Activated CD8-positive, alpha-beta memory T cell treated with anti-CD3 and anti-CD28 coated beads for 4 hours (primary cell): ENCODE measurements around the gene DLG2.

Experiments used
- DNase-seq, 2 donors: peaks; one replicate each; pipeline ENCODE4 v3.0.0-alpha.2; 2020; ENCODE audit warnings: low read depth in 2 of 2

DLG2 gene

DNA sequence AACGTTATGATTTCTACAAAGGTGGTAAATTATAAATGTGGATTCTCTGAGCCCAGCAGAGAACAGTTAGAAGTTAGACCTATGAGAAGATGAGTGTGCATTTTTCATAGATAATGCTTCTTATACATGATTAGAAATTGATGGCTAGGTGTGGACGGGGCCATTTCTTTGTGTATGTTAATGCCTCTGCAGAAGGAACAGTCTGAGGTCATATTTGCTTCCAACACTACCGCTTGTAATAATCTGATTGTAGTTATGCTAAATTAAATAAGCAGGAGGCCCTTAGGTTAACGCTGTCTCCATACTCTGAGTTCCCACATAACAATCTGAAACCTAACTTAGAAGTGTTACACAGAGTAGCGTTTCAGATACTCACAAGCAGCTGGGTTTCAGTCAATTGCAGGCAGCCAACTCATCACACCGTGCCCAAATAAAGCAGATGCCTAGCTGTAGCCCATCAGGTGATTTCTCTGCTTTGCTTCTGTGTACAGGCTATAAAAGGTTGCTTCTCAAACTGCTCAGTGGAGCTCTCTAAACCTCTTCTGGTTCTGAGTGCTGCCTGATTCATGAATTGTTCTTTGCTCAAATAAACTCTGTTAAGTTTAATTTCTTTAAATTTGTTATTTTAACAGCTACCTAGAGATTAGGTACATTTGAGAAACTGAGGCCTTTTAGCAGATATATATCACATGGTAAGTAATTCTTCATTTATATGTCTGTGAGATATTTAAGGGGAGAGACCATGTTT lies 1702.2 kb downstream of the DLG2 start:
- DNase-seq = no peak

GRCh38 chr11:83923961-83924360 lies 1703.2 kb downstream of the DLG2 start:
- DNase-seq = no peak

- no peak for DNase-seq
Observed at GRCh38 chr11:83922953-83923352, 1704.2 kb downstream of the DLG2 start.

DNA sequence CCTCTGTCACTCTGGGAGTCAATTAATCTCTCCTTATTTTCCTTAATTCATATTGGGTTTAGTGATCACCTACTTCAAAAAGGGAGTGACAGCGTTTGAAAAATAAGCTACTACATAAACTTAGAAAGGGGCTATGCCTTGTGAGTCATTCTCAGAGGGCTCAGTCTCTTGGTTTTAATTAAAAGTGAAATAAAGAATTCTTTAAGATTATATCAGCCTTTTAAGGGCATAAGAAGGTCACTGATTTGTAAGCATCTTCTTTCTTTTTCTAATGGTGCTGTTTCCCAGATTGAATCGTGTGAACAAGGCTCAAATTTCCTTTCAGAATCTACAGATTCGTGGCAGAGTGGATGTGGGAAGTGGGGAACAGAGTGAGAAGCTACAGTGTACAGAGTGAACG lies 1704.8 kb downstream of the DLG2 start:
- DNase-seq = no peak

DNA sequence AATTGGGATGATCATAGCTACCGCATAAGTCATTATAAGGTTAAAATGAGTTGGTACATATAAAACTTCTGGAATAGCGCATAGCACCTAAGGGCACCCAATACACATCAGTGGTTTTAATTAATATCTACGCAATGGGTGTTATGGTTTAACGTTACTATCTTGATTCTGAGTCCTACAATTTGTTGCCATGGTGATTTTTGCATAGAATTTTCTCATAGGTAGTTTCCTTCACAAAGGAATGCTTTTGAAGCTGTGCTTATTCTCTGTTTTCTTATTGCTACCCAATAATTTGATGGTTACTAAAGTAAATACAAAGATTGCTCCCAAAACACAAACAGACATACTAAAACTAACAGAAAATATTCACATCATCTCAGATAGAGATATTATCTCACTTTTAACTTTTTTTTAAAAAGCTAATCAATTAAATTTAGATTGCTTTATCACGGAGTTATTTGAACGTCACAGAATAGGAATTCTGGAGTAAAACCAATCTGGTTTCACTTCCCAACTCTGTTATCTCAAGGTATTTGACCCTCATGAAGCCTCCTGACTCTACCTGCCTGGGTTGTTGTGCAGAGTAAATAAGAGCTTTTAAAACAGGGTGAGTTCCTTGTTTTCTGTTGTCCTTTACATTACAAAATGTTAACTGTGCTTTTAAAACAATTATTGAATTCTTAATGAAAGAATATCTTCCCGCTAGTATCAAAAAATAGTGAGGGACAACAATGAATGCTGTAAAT lies 1705.5 kb downstream of the DLG2 start:
- DNase-seq = no peak

DNA sequence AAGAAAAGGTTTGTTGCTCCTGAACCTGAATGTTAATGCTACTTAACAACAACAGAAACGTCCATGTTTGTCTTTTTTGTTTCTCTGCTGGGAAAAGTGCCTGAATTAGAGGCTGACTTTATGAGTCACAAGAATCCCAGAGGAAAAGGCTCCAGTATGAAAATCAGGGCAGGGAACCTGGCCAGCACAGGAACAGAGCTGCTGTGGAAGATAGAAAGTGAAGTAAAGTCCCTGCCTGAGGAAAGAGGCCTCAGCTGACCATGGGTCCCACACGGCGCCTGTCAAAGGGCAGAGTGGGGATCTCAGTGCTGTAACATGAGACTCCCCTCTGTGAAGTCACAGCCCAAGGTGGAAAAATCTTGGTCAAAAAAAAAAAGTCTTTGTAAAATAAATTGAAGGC lies 1708.7 kb downstream of the DLG2 start:
- DNase-seq = no peak

GRCh38 chr11:83914995-83915394 lies 1712.1 kb downstream of the DLG2 start:
- DNase-seq = no peak

DNA sequence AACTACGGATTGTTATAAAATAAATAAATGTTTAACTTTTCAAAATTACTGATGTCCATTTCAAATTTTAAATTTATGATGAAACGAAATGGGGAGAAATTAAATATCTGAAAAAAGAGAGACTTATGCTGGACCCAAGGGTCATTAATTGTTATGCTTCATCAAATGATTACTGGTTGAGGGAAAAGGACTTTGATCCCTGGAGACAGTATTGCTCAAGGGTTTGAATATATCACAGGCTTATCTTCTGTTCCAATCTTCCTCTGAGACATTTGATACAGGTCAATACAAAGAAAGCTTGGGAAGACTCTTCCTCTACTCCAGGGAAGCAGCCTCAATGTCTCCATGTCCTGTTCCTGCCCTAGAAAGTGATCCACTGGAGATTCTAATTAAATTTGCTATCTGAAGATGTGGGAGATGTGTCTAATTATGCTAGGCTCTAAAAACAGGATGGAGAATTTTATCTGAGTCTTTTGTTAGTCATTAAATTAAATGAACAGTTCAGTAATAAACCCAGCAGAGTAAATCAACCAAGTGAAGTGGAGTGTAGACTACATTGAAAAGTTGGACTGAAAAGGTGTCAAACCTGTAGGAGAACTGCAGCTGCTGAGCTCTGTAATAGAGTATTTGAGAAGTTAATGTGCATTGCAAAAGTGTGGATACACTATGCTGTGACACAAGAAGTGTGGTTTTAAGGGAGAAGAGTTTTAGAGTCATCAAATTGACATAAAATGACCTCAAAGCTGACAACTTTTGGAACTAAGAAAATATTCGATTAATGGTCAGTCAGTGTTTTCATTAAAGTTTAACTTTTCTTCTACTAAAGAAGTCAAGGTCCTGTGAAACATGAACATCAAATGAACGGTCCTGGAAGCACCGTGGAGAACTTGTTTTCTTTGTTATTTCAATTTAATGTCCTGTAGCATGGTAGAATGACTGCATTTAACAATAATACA lies 1717.3 kb downstream of the DLG2 start:
- DNase-seq = no peak

GRCh38 chr11:83908298-83908856 lies 1718.8 kb downstream of the DLG2 start:
- no peak for DNase-seq

DNA sequence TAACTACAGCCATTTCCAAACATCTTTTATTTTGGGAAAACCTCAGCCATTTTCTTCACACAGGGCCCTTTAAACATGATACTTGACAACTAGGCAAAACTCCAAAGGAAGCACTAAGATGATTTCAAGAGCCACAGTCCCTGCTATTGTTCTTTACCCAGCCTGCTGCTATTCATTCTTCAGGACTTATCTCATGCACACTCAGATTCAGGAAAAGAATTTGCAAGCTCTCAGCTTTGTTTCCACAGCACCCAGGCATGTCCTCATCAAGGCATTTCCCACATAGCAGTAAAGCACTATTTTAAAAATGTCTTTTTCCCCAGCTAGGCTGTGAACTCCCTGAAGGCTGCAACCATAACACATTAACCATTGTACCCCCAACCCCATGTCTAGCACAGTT lies 1731.6 kb downstream of the DLG2 start:
- no peak for DNase-seq

DNA sequence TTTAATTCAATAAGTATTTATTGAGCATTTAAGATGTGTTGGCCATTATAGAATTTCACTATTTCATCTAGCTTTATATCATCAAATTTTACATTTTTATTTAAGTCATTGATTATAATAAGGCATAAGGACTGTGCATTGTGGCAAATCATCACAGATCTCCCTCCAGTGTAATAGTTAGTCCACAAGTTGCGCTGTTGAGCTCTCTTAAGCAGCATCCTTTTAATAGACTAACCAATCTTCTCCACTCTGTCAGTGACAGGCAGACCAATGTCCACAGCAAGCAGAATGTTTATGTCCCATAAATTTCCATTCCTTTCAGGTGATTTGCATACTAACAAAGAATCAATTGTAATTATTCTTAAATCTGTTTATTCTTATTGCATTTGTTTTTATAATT lies 1745.7 kb downstream of the DLG2 start:
- no peak for DNase-seq

GRCh38 chr11:83871054-83871453 lies 1756.1 kb downstream of the DLG2 start:
- no peak for DNase-seq

DNA sequence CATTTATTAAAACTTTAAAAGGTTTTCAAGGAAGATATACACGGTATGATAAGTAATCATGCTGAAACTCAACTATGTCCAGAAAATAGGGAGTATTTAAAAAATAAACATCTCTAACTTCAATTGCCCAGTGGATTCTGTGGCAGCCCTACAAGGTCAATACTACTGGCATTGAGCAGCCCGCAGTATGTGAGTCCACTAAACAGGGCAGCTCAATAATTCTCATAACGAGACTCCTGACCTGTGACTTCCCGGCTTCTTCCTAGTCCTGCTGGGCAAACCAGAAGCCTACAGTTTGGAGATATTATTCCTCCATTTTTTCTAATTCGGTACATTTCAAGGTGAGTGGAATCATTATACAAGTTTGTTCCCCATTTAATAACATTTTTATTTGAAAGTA lies 1760.5 kb downstream of the DLG2 start:
- DNase-seq = no peak

- no peak for DNase-seq
Observed at GRCh38 chr11:83865636-83866461, 1761.3 kb downstream of the DLG2 start.

GRCh38 chr11:83864412-83865057 lies 1762.6 kb downstream of the DLG2 start:
- DNase-seq = no peak

GRCh38 chr11:83863272-83863671 lies 1763.9 kb downstream of the DLG2 start:
- DNase-seq = no peak

DNA sequence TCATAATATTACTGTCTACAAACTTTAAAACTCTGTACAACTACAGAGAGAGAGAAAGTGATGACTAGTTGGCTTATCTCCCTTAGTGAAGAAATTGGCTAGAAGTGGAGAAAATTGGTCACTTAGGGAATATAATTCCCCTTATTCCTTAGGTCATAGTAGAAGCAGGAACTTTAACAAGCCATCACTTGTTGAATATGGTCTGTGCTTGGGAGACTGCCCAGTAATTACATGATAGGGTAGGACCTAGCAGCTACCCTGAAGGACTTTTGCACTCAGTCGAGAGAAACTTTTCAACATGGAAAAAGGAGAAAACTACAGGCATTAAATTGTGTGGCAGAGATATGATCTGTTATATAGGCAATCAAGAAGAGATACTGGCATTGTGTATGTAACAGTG lies 1764.5 kb downstream of the DLG2 start:
- DNase-seq = no peak

- no peak for DNase-seq
Observed at GRCh38 chr11:83862033-83862432, 1765.1 kb downstream of the DLG2 start.

DNA sequence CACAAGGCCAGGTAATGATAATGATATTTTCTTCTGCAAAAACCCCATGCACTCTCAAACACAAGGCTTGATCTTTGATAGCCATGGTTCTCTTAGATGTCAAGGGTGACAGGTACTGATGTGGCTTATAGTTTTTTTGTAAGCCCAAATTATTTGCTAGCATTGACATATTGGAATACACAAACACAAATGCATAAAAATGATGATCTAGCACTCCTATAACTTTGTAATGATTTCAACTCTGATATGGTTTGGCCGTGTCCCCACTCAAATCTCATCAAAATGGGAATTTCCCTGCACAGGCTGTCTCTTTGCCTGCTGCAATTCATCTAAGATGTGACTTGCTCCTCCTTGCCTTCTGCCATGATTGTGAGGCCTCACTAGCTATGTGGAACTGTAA lies 1768.5 kb downstream of the DLG2 start:
- DNase-seq = no peak

DNA sequence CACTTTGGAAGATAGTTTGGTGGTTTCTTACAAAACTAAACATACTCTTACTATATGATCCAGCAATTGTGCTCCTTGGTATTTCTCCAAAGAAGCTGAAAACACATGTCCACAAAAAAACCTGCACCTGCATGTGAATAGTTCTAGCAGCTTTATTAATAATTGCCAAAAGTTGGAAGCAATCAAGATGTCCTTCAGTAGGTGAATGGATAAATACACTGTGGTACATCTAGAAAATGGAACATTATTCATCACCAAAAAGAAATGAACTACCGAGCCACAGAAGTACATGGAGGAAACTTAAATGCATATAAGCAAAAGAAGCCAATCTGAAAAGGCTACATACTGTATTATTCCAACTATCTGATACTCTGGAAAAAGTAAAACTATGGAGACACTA lies 1771.9 kb downstream of the DLG2 start:
- DNase-seq = no peak
